HG03469 (cell line): Measurements from ENCODE around the gene MMAB.

ENCODE experiments used
- ATAC-seq: cut with Tn5 transposase; IDR thresholded peaks from one replicate; pipeline ENCODE4 v1.9.1; 2021; ENCODE audit warnings: mild to moderate bottlenecking, moderate library complexity, moderate number of reproducible peaks; ENCODE audit not compliant: unreplicated experiment

Gene MMAB

GRCh38 chr12:109586385-109587296 is 13.3 kb upstream of the MMAB start:
- ATAC-seq = no peak

- no peak for ATAC-seq
These were observed 10.4 kb upstream of the MMAB start for GRCh38 chr12:109583733-109584132.

- ATAC-seq = no peak
These were observed 9.3 kb upstream of the MMAB start for GRCh38 chr12:109582636-109583035.

DNA sequence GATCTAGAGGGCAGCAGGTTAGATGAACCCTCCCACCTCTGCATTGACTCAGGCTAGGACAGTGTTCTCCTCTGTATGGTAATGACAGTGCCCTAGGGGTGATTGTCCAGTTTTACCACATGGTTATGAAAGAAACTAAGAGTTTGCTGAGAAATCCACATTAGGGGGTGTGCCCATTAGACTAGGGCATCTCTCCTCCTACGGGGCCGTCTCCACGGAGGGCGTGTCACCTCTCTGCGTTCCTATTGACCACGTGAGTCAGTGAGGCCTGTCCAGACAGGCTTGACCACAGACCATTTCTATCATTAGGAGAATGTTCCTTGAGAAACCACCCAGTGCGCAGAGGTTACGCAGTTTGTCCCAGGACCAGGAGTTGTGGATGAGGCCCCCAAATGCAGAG is 8.6 kb upstream of the MMAB start:
- ATAC-seq = no peak

- ATAC-seq = no peak
These were observed 8.0 kb upstream of the MMAB start for GRCh38 chr12:109581334-109581691.

DNA sequence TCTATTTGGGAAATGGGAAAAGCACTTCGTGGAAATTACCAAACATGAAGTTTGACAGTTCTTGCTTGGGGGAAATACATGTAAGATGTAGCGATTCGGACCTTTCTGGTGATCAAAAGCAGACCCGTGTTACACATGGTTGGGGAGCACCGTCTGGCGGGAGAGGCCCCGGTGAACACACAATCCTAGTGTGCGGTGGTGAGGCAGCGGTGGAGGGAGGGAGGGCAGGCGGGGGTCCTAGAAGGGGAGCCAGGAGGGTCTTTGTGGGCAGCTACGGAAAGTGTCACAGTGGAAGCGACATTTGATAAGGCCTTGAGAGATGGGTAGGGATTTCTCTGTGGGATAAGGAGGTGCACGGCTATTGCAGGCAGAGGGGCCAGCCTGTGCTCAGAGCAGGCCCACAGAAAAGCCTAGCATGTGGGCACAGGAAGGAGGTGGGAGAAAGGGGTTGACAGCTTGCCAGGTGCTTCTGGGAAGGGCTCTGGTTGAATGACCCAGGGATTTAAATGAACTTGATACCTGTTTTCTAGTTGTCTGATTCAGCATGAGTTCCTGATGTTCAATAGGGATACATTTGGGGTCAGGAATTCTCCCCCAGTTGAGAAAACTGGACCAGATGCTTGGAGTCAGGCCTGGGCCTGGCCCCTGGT is 7.5 kb upstream of the MMAB start:
- ATAC-seq = no peak

- no peak for ATAC-seq
These were observed 7.0 kb upstream of the MMAB start for GRCh38 chr12:109580272-109580671.

- ATAC-seq = no peak
These were observed 6.3 kb upstream of the MMAB start for GRCh38 chr12:109579639-109580038.

GRCh38 chr12:109578330-109578927 is 5.1 kb upstream of the MMAB start:
- ATAC-seq = no peak

- ATAC-seq = no peak
These were observed 4.0 kb upstream of the MMAB start for GRCh38 chr12:109577311-109577710.

GRCh38 chr12:109575683-109576082 is 2.4 kb upstream of the MMAB start:
- no peak for ATAC-seq

- no peak for ATAC-seq
These were observed 575 bp upstream of the MMAB start for GRCh38 chr12:109573914-109574244.

DNA sequence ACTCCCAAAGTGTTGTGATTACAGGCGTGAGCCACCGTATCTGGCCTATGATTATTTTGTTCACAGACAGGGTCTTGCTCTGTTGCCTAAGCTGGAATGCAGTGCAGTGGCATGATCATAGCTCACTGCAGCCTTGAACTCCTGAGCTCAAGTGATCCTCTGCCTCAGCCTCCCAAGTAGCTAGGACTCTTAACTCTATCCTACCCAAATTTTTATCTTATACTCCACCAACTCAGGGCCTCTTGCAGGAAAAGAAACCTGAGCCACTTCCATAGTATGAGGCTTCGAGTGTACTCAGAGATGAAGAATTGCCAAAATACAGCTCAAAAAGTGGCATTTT is 828 bp downstream of the MMAB start:
- ATAC-seq = no peak

DNA sequence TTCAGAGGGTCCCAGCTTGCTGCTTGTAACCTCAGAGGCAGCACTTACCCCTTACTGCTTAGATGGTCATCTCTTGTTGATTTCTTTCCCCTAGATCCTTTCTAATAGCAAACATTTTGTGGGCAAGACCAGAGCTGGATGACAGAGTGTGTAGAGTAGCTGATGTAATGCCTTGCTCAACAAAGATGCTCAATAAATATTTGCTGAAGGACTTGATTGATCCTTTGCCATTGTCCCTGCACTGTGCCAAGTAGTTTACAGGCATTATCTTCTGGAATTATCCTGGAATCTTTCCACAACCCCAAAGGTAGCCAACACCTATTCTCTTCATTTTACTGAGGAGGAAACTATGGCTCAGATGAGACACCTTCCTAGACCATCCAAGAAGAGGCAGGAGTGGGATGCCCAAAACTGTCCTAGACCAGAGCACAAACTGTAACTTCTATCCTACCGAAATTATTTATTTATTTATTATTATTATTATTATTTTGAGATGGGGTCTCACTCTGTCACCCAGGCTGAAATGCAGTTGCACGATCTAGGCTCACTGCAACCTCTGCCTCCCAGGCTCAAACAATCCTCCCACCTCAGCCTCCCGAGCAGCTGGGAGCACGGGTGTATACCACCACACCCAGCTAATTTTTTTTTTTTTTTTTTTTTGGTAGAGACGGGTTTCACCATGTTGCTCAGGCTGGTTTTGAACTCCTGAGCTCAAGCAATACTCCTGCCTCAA is 1.4 kb downstream of the MMAB start:
- no peak for ATAC-seq

DNA sequence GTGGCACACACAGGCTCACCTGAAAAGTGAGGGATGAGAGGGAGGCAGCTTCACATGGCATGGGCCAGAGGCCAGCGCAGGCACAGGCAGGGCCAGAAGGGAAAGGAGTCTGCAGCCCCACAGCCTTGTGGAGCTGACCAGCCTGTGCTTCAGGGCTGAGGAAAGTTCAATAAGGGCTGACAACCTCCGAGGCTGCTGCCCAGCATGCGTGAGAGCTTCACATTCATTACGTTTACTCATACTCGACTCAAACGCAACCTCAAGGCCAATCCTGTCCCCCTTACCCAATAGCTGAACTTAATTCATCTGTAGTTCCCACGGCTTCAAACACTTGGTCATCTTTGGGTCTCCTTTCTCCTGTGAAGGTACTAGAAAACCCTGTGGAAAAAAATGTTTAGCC is 4.8 kb downstream of the MMAB start:
- no peak for ATAC-seq

DNA sequence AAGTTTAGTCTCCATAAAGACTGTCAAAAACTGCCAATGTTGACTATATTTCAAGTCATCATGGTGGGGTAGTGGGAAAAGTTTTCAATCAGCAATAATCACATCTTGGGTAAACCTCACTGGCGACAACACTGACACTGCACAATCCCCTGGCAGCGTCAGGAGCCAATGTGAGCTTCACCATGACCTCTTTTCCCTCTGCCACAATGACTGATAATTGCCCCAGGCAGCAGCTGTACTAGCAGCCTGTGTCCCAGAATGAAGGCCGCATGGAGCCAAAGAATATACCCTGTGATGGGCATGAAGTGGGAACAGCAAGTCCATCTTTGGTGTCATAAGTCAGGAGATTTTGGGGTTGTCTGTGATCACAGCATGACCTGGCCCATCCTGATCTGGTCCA is 5.3 kb downstream of the MMAB start:
- no peak for ATAC-seq

GRCh38 chr12:109567296-109567695 is 6.0 kb downstream of the MMAB start:
- no peak for ATAC-seq

DNA sequence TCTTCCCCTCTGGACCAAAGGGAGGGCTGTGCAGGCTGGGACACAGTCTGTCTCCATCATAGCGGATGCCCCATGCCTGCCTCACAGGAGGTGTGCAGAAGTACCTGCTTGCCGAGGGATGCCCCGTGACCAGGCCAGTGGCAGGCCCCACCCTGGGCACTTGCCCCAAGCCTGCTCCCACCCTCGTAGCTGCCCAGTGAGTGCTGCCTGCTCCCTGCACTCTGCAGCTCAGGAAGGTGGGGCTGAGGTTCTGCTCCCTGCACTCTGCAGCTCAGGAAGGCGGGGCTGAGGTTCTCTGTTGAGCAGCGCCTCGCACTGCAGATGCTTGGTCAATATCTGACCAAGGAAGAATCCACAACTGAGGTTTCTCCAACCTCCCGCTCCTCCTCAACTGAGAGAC is 6.9 kb downstream of the MMAB start:
- no peak for ATAC-seq

- ATAC-seq = no peak
These were observed 9.7 kb downstream of the MMAB start for GRCh38 chr12:109563291-109564284.

DNA sequence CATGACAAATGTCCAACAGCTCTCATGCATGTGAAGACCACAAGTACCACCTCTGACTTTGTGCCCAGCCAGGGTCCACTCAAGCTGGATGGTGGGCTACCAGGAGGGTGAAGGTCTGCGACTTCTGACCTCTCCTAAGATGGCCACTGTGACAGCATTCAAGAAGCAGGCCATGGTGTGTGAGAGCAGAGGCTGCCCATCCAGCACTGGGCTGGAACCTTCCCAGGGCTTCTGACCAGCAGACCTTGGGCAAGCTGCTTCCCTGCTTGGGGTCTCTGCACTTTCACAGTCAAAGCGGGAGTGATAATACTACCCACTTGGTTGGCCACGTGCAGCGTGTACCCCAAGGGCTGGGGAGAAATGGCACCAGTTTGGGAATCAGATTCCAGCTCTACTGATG is 10.4 kb downstream of the MMAB start:
- no peak for ATAC-seq

- ATAC-seq = no peak
These were observed 11.6 kb downstream of the MMAB start for GRCh38 chr12:109561711-109562030.
